Uterus (tissue), 4 donors: ENCODE measurements around the gene CALML6. TPM values are rescaled to one million over a fixed set of nuclear protein-coding genes. Genes with fewer than 3 reads are reported as not detected.
"Not testable (repeated sequence)": the region's sequence is repeated elsewhere in the genome, so short reads cannot be mapped to it uniquely, and the experiment has no call there.

Experiments used
- DNase-seq, 2 donors: peaks; one replicate each; pipeline ENCODE4 v3.0.0-alpha.2; 2019 to 2020
- H3K27ac ChIP-seq, 2 donors: fragments of 200-600 bp; sonication (generic); 1 replicate in 1 of 2; 2 replicates in 1 of 2; pipeline ENCODE4 v1.5.1; 2016 to 2018
- H3K27me3 ChIP-seq, 2 donors: fragments of 200-600 bp; sonication (generic); one replicate each; pipeline ENCODE4 v1.5.1; 2018 to 2019; ENCODE audit warnings: control low read depth in 1 of 2
- H3K36me3 ChIP-seq, 2 donors: fragments of 200-600 bp; sonication (generic); one replicate each; pipeline ENCODE4 v1.5.1; 2019; ENCODE audit warnings: control low read depth in 1 of 2
- H3K4me1 ChIP-seq, 2 donors: fragments of 200-600 bp; sonication (generic); one replicate each; pipeline ENCODE4 v1.5.1; 2018 to 2019; ENCODE audit warnings: control low read depth in 1 of 2
- H3K4me3 ChIP-seq, 2 donors: fragments of 200-600 bp; sonication (generic); 1 replicate in 1 of 2; 2 replicates in 1 of 2; pipeline ENCODE4 v1.5.1; 2018 to 2019; ENCODE audit warnings: mild to moderate bottlenecking in 1 of 2
- H3K9me3 ChIP-seq, 2 donors: fragments of 200-600 bp; sonication (generic); one replicate each; pipeline ENCODE4 v1.5.1; 2019; ENCODE audit warnings: control low read depth in 1 of 2
- CTCF ChIP-seq, 4 experiments: fragments of 200-600 bp in 2 of 4; fragments of 450-650 bp in 2 of 4; sonication (generic) in 2 of 4; IDR thresholded peaks; one replicate each; pipeline ENCODE4 v1.5.1; 2016 to 2019; ENCODE audit warnings: antibody characterized with exemption in 4 of 4, mild to moderate bottlenecking in 2 of 4, moderate library complexity in 1 of 4
- POLR2A ChIP-seq, 2 donors: fragments of 450-650 bp; IDR thresholded peaks; one replicate each; pipeline ENCODE4 v1.6.1; 2016; ENCODE audit warnings: antibody characterized with exemption in 2 of 2, mild to moderate bottlenecking in 1 of 2, moderate library complexity in 1 of 2
- intact Hi-C: fragments of 100-400 bp; cut with DNase I; formaldehyde crosslinking; loops from one replicate; pipeline ENCODE4 v1.15.1; 2023; ENCODE audit warnings: low total_unique reads
- total RNA-seq, 4 donors: library from RNA; depleted of rRNA in 3 of 4; stranded (reverse); fragments of >200 nt in 3 of 4; gene quantifications; one replicate each; pipeline versions ENCODE4 v1.1.0 to v1.2.4, GENCODE V29; 2014 to 2023
- donor health status: DM: yes; HTN: yes; CAD: no.

CALML6 gene
- total RNA-seq, 4 donors from 2014 or later = 0.58 TPM; not detected in 3

- no peaks in the 10 kb centered on the region for H3K9me3 ChIP-seq
- no peak overlapping the region for H3K27ac ChIP-seq
- no peaks in the 10 kb centered on the region for H3K27me3 ChIP-seq
- DNase-seq = no peak
- no peak for TF ChIP-seq CTCF (IDR thresholded peaks at IDR 0.05)
- no peak for TF ChIP-seq POLR2A (IDR thresholded peaks at IDR 0.05)
- peaks cover 0 to 10% of the 10 kb centered on the region in 2 donors for H3K4me1 ChIP-seq
- intact Hi-C loops = no loop called here
- no peak overlapping the region for H3K4me3 ChIP-seq
- no peaks in the 10 kb centered on the region for H3K36me3 ChIP-seq
Observed at GRCh38 chr1:1880617-1881312, 34.3 kb upstream of the CALML6 start.

GRCh38 chr1:1881727-1882126, 33.3 kb upstream of the CALML6 start:
- H3K4me1 ChIP-seq = peaks cover 0 to 10% of the 10 kb centered on the region in 2 donors
- no peaks in the 10 kb centered on the region for H3K36me3 ChIP-seq
- TF ChIP-seq POLR2A (IDR thresholded peaks at IDR 0.05) (no peak), CTCF (IDR thresholded peaks at IDR 0.05) (no peak)
- no peak for DNase-seq
- intact Hi-C loops = no loop called here
- no peak overlapping the region for H3K4me3 ChIP-seq
- H3K9me3 ChIP-seq = no peaks in the 10 kb centered on the region
- no peak overlapping the region for H3K27ac ChIP-seq
- no peaks in the 10 kb centered on the region for H3K27me3 ChIP-seq

- H3K4me1 ChIP-seq = peaks cover 5 to 10% of the 10 kb centered on the region in 2 donors
Observed at GRCh38 chr1:1883092-1883873, 31.8 kb upstream of the CALML6 start.

GRCh38 chr1:1883890-1884289, 31.2 kb upstream of the CALML6 start:
- H3K9me3 ChIP-seq, H3K36me3 ChIP-seq, DNase-seq, H3K27me3 ChIP-seq, intact Hi-C loops, H3K27ac ChIP-seq, H3K4me3 ChIP-seq: not testable (repeated sequence)
- H3K4me1 ChIP-seq = peaks cover 5 to 10% of the 10 kb centered on the region in 2 donors

More at GRCh38 chr1:1883092-1883873, 31.8 kb upstream of the CALML6 start:
- TF ChIP-seq POLR2A (IDR thresholded peaks at IDR 0.05) (no peak), CTCF (IDR thresholded peaks at IDR 0.05) (no peak)
- intact Hi-C loops = no loop called here
- H3K27me3 ChIP-seq = no peaks in the 10 kb centered on the region
- no peaks in the 10 kb centered on the region for H3K9me3 ChIP-seq
- no peak overlapping the region for H3K27ac ChIP-seq
- H3K4me3 ChIP-seq = no peak overlapping the region
- no peaks in the 10 kb centered on the region for H3K36me3 ChIP-seq
- DNase-seq = no peak

GRCh38 chr1:1889090-1889750, 25.8 kb upstream of the CALML6 start:
- TF ChIP-seq CTCF (IDR thresholded peaks at IDR 0.05) (no peak), POLR2A (IDR thresholded peaks at IDR 0.05) (no peak)
- Histone ChIP-seq H3K4me1 (peaks cover 5 to 10% of the 10 kb centered on the region in 2 donors), H3K27ac (peak overlapping the region; percentile 97 to 99), H3K9me3 (no peaks in the 10 kb centered on the region), H3K27me3 (no peaks in the 10 kb centered on the region), H3K36me3 (no peaks in the 10 kb centered on the region), H3K4me3 (peak overlapping the region; percentile 74 to 93)
- DNase-seq = no peak
- intact Hi-C loops = no loop called here
